Stimulated activated CD4-positive, alpha-beta T cell treated with anti-CD3 and anti-CD28 coated beads, Interleukin-12 subunit alpha, Interleukin-12 subunit beta, amount 100 ng/mL, for 24 hours (primary cell): ENCODE data around the gene MRPL23.

Source experiments
- DNase-seq, 2 experiments: peaks; one replicate each; pipeline ENCODE4 v3.0.0-alpha.2; 2020; ENCODE audit warnings: low read depth in 2 of 2

Gene MRPL23

DNA sequence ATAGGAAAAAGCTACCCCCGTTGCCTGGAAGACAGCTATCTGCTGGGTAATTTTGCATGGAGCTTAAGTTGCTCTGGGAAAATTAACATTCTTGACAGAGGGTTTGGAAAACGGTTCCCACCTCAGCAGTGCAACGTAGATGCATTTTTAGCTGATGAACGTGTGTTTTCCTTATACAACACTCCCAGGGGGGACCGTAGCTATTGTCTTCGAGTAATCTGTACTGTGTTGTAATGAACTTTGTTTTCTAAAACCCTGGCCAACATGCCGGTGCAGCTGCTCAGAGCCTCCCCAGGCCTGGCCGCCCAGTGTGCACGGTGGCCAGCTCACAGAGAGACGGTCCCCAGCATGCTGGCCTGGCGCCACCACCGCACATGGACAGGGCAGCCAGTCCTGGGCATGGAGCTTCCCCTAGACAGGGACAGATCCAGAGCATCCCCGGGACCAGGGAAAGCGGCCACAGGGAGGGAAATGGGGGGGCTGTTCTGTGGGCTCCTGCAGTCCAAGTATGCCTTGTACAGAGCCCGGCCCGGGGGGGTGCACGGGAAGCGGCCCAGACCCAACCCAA lies 25.5 kb upstream of the MRPL23 start:
- DNase-seq = no peak

GRCh38 chr11:1922481-1923081 lies 24.6 kb upstream of the MRPL23 start:
- no peak for DNase-seq

DNA sequence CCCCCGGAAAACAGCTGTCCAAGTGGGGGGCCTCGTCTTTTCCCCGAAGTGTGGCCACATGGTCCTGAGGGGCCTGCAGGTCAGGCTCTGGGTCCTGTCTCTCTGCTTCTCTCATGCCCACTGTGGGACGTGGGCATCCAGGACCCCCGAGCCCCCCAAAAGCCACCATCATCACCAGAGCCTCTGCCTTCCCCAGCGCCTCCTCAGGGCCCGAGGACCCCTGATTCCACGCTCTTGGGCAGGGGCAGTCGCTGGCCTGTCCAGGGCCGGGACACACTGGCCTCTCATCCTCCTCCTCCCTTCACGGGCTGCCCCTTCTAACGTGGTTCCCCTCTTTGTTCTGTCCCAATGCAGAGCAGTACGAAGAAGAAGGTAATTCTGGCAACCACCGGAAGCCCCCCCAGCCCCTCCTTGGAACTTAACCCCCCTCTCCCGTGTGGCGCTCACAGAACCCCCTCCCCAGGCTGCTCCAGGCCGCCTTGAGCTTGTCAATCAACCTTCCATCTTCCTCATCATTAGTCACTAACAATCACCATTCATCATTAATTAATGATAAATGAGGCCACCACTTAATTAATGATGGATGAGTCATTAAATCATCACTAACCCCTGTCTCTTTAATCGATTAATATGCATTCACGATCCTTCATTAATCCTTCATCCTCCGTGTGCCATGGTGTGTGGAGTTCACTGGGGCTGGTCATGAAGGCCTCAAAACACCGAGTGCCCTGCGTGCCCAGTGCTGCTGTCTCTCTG lies 23.8 kb upstream of the MRPL23 start:
- no peak for DNase-seq

DNA sequence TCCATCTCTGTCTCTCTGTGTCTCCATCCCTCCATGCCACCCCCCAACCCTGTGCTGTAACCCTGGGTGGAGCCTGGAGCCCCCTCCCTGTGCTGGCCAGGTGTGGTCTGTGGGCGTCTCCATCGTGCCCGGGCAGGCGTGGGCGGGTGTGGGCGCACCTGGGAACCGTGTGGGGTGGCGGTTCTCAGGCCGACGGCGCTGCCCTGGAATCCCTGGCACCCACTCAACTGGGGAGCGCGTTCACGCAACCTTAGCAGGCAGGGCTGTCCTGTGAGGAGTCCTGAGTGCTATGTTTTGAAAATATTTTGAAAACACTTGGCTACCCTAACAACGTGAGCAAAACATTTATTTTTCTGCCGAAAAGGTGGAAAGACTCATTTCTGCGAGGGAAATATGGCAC lies 23.0 kb upstream of the MRPL23 start:
- DNase-seq = no peak

- DNase-seq = no peak
Measured at GRCh38 chr11:1924646-1925372, 22.3 kb upstream of the MRPL23 start.

GRCh38 chr11:1925373-1926155 lies 21.6 kb upstream of the MRPL23 start:
- DNase-seq = no peak

- DNase-seq = no peak
Measured at GRCh38 chr11:1926156-1927025, 20.7 kb upstream of the MRPL23 start.

DNA sequence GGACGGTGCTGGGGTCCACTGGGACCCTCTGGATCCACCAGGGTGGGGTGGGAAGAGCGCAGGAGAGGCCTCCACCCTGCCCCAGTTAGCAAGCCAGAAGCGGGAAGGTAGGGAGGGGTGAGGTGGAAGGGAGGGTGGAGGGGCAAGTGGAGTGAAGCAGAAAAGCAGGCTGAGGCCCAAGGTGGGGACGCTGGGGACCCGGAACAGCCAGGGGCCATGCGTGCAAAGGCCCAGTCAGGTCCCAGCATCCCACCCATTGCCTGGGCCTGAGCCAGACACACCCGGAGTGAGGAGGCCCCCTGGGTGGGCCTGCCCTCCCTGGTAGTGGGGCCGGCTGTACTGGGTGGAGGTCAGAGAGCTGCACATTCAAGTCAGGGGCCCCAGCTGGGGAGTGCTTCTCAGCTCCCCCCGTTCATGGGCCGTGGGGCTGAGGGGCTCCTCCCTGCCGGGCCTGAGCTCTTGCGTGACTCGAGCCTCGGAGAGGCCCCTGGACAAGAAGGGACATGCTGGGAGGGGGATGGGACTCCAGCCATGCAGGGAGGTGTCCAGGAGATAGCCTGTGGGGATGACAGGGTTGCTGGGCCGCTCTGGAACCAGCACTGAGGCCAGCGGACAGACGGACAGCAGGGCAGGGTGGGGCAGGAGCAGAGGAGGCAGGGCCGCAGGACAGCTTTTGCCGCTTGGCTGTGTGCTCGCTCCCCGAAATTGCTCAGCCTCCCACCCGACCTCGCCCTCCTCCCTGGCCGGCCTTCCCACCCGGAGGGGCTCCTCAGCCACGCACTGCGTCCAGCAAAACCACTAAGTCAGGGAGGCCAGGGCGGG lies 19.9 kb upstream of the MRPL23 start:
- no peak for DNase-seq

- DNase-seq = no peak
Measured at GRCh38 chr11:1927848-1928469, 19.2 kb upstream of the MRPL23 start.

DNA sequence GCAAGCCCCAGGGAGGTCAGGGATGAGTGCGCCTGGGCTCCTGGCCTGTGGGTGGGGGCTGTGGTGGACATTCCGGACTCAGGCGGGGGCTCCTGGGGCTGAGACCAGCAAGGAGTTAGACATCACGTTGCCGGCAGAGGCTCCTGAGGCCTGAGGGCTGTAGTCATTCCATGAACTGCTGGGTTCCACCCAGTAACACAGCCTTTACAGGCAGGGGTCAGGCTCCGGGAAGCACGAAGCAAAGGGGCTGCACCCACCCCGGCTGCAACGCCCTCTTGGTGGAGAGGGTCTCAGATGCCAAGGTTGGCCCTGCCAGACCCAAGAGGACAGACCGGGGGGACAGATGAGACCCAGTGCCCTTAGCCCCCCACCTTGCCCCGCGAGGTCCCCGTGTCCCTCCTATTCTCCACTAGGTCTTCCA lies 18.7 kb upstream of the MRPL23 start:
- DNase-seq = no peak

- no peak for DNase-seq
Measured at GRCh38 chr11:1928891-1929541, 18.1 kb upstream of the MRPL23 start.

- no peak for DNase-seq
Measured at GRCh38 chr11:1929621-1930461, 17.3 kb upstream of the MRPL23 start.

DNA sequence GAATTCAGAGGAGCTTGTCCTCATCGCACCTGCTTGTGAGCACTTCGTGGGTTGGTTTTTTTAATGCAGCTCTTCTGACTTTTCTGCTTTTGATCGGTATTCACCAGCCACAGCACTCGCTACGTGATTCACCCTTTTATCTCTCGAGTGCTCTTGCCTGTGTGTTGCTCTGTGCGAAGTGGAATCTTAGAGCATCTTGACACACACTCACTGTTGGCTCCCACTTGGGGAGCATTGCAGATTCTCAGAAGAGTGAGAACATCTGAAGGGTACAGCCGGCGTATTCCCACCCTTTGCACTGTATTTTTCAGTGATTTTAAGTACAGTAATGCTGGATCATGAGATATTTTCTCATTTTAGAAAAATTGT lies 16.7 kb upstream of the MRPL23 start:
- no peak for DNase-seq

DNA sequence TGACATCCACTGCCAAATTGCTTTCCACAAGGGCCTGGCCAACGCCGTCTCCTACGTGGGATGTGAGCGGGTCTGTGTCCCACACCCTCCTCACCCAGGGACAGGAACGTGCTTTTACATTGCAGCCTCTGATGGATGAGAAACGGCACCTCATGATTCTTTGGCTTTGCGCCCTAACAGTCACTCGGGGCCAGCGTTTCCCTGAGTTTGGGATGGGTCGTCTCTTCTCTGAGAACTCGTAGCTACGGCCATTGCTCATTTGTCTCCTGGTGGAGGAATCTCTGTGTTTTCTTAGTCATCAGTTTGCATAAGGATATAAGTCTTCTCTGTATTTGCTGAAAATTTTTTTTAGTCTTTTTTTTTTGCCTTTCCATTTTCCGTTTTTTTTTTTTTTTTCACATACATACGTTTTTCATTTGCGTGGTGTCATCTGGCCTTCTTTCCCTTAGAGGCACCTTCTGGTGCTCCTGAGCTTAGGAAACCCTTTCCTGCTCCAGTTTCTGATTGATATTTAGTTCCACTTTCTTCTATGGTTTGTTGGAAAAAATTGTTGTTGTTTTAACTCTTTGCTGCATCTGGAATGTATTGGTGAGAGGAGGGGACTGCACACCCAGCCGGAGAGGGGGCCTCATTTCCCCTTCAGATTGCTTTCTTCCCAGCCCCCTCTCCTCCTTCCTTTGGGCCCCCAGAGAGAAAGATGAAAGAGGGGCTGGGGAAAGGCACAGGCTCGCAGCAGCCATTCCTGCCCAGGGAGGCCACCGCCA lies 15.6 kb upstream of the MRPL23 start:
- no peak for DNase-seq

DNA sequence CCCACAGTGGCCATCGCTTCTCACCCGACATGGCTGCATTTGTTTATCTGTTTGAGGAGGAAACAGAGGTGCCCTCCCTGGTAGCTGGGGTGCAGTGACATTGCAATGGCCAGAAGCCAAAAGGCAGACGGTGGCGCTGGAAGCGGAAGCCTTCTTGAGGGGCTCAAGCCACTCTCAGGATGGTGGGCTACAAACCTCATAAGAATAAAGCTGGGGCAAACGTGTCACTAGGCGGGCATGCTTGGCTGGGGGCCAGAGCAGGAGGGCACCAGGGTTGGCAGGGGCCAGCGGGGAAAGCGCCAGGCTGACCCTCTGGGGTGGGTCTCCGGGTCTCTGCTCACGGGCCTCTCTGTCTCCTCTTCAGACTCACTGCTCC lies 15.0 kb upstream of the MRPL23 start:
- DNase-seq = no peak

DNA sequence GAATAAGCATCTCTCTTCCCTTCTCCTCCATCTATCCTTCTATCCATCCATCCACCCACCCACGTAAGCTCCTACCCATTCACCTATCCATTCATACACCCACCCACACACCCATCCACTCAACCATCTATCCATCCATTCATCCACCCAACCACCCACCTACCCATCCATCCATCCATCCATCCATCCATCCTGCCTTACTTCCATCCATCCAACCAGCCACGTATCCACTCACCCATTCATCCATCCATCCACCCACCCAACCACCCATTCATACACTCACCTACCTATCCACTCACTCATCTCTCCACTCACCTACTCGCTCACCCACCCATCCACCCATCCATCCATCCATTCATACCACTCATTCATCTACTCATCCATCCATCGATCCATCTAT lies 14.5 kb upstream of the MRPL23 start:
- no peak for DNase-seq
